CD4-positive, alpha-beta memory T cell (primary cell): Measurements from ENCODE around the gene RECK. TPM values are rescaled to one million over a fixed set of nuclear protein-coding genes. Genes with fewer than 3 reads are reported as not detected.
A peak's percentile ranks its signal among the peaks of the same experiment; 100 is the strongest.

Source experiments
- CTCF ChIA-PET: fragments of 350-600 bp; sonication (Branson Sonifier 250); formaldehyde crosslinking; loops from one replicate; lab custom pipeline; 2021; ENCODE audit warnings: inconsistent platforms; ENCODE audit not compliant: partially characterized antibody; lab: Charles Lee
- POLR2A ChIA-PET: fragments of 350-600 bp; sonication (Branson Sonifier 250); formaldehyde crosslinking; loops from one replicate; lab custom pipeline; 2021; ENCODE audit not compliant: partially characterized antibody; lab: Charles Lee
- DNase-seq, 5 donors: peaks; one replicate each; pipeline versions ENCODE4 v3.0.0 to v3.0.0-alpha.2; 2020 to 2022; ENCODE audit warnings: mixed read lengths in 1 of 5
- H3K27ac ChIP-seq: one replicate; pipeline ENCODE4 v1.7.0; 2013; ENCODE audit warnings: low read depth, low read length
- H3K27me3 ChIP-seq: 2 replicates; pipeline ENCODE4 v1.7.0; 2013; ENCODE audit warnings: mild to moderate bottlenecking, low read length, moderate library complexity; ENCODE audit not compliant: insufficient read depth
- H3K36me3 ChIP-seq: 2 replicates; pipeline ENCODE4 v1.7.0; 2013; ENCODE audit warnings: mild to moderate bottlenecking, low read length, moderate library complexity; ENCODE audit not compliant: insufficient read depth
- H3K4me1 ChIP-seq: 2 replicates; pipeline ENCODE4 v1.7.0; 2013; ENCODE audit warnings: mild to moderate bottlenecking, low read length, moderate library complexity; ENCODE audit not compliant: insufficient read depth
- H3K4me3 ChIP-seq, 2 donors: one replicate each; pipeline ENCODE4 v1.7.0; 2013; ENCODE audit warnings: low read length in 2 of 2, mild to moderate bottlenecking in 1 of 2
- H3K9me3 ChIP-seq, 2 donors: one replicate each; pipeline ENCODE4 v1.7.0; 2013; ENCODE audit warnings: low read length in 2 of 2, control low read depth in 1 of 2; ENCODE audit not compliant: control insufficient read depth in 1 of 2
- H3K27ac Mint-ChIP-seq, 7 donors: one replicate each; pipeline ENCODE4 v1.8.0; 2020 to 2021; ENCODE audit warnings: mixed read lengths in 7 of 7, mild to moderate bottlenecking in 6 of 7, inconsistent platforms in 3 of 7, moderate library complexity in 3 of 7
- H3K27me3 Mint-ChIP-seq, 2 donors: one replicate each; pipeline ENCODE4 v1.8.0; 2020 to 2021; ENCODE audit warnings: mixed read lengths in 2 of 2
- H3K36me3 Mint-ChIP-seq, 2 donors: one replicate each; pipeline ENCODE4 v1.8.0; 2020 to 2021; ENCODE audit warnings: mixed read lengths in 2 of 2, inconsistent platforms in 1 of 2, mild to moderate bottlenecking in 1 of 2
- H3K4me1 Mint-ChIP-seq, 4 donors: one replicate each; pipeline ENCODE4 v1.8.0; 2020 to 2021; ENCODE audit warnings: mixed read lengths in 4 of 4, mild to moderate bottlenecking in 1 of 4
- H3K4me3 Mint-ChIP-seq, 8 donors: one replicate each; pipeline ENCODE4 v1.8.0; 2020 to 2021; ENCODE audit warnings: mixed read lengths in 8 of 8, mild to moderate bottlenecking in 7 of 8, moderate library complexity in 6 of 8, inconsistent platforms in 3 of 8
- H3K9me3 Mint-ChIP-seq, 8 donors: one replicate each; pipeline ENCODE4 v1.8.0; 2020 to 2021; ENCODE audit warnings: mixed read lengths in 8 of 8, mild to moderate bottlenecking in 5 of 8, inconsistent platforms in 3 of 8, moderate library complexity in 1 of 8
- intact Hi-C: fragments of 100-400 bp; cut with micrococcal nuclease; formaldehyde crosslinking; loops from one replicate; pipeline ENCODE4 v1.15.1; 2023
- polyA plus RNA-seq, 2 donors: library from polyadenylated mRNA; unstranded; fragments of 300-500 nt; fragmentation: Illumina TruSeq; gene quantifications; one replicate each; pipeline ENCODE4 v1.2.3, GENCODE V29; 2021
- total RNA-seq, 2 experiments: library from RNA; stranded (reverse); gene quantifications; one replicate each; pipeline ENCODE4 v1.2.3, GENCODE V29; 2021

RECK gene
- total and polyA plus RNA-seq, 4 experiments from 2014 or later = 12.1 to 26.9 (median 14.4) TPM

DNA sequence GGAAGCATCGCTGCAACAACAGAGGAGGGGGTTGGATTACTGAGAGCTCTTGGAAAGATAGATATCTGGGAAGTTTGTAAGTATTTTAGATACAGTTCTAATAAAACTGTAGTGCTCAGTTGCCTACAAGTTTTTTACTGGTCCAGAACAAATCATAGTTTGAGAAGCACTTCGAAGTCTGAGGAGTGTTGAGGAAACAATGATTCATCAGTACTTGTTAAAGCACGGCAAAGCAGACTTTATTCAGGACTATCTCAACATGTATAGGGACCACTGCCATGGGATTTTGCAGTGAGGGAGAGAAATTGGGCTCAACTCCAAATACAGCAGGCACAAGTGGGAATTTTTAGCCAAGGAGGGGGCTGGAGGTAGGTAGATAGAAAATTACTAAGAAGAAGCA is 25.3 kb upstream of the RECK start:
- Mint-ChIP-seq H3K36me3 (peaks cover 0 to 4% of the 10 kb centered on the region in 2 donors), H3K27ac (no peak overlapping the region), H3K4me1 (peaks cover 14 to 17% (median 15%) of the 10 kb centered on the region in 4 donors), H3K27me3 (peaks cover 3 to 28% of the 10 kb centered on the region in 2 donors), H3K4me3 (no peak overlapping the region), H3K9me3 (peaks cover 0 to under 1% (median 0%) of the 10 kb centered on the region in 8 donors)
- CTCF ChIA-PET = interaction anchor here (0.7 to 6.1 kb wide), 4 partner anchors 11 to 317 kb away, joined by 3 to 116 read pairs (median 4); no protein-coding TSS in a partner anchor
- intact Hi-C loops = no loop called here
- POLR2A ChIA-PET = no interaction called here
- H3K4me1 ChIP-seq = peaks cover 3% of the 10 kb centered on the region
- H3K27ac ChIP-seq = no peak overlapping the region
- H3K36me3 ChIP-seq = no peaks in the 10 kb centered on the region
- H3K4me3 ChIP-seq = no peak overlapping the region
- no peaks in the 10 kb centered on the region for H3K9me3 ChIP-seq
- DNase-seq = no peak
- H3K27me3 ChIP-seq = no peaks in the 10 kb centered on the region

DNA sequence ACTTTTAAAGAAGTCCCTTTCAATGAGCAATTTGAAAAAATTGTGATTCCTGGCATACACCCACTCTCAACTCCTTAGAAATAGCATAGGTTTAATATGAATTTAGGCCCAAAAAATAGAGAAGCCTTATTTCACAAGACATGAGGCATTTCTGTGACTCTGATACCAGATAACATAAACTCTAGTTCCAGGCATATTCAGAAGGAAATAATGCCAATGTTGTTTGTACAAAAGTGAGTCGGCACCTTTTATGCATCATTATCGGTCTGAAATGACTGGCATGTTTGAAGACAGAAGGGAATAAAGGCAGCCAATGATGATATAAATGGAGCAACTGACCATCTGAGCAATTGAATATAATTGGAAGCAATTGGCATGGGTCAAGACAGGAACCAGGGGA is 19.4 kb upstream of the RECK start:
- Mint-ChIP-seq H3K4me3 (no peak overlapping the region), H3K36me3 (peaks cover 0 to 4% of the 10 kb centered on the region in 2 donors), H3K4me1 (no peaks in the 10 kb centered on the region), H3K27ac (no peak overlapping the region), H3K27me3 (peaks cover 3 to 17% of the 10 kb centered on the region in 2 donors), H3K9me3 (peaks cover 0 to 1% (median 0%) of the 10 kb centered on the region in 8 donors)
- POLR2A ChIA-PET = no interaction called here
- Histone ChIP-seq H3K4me1 (no peaks in the 10 kb centered on the region), H3K27me3 (no peaks in the 10 kb centered on the region), H3K36me3 (no peaks in the 10 kb centered on the region), H3K4me3 (no peak overlapping the region), H3K9me3 (no peaks in the 10 kb centered on the region), H3K27ac (no peak overlapping the region)
- CTCF ChIA-PET = no interaction called here
- DNase-seq = no peak
- intact Hi-C loops = no loop called here

DNA sequence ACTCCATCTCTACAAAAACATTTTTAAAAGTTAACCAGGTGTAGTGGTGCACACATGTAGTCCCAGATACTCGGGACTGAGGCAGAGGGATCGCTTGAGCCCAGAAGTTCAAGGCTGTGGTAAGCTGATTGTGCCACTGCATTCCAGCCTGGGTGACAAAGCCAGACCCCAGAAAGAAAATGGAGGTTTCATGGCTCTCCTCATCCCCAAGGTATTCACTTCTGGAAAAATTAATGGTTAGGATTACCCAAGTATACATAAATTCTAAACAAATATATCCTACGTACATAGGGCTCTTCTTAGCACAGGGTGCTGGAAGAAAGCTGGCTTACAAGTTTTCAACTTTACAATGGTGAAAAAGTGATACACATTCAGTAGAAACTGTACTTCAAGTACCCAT is 18.6 kb upstream of the RECK start:
- CTCF ChIA-PET = interaction anchor here (1.6 to 10.0 kb wide), 2 partner anchors 9 to 73 kb away, joined by 5 to 116 read pairs; no protein-coding TSS in a partner anchor
- POLR2A ChIA-PET = no interaction called here
- no peak overlapping the region for H3K27ac Mint-ChIP-seq
- no peak overlapping the region for H3K27ac ChIP-seq
- DNase-seq = no peak
- peaks cover 0 to 4% of the 10 kb centered on the region in 2 donors for H3K36me3 Mint-ChIP-seq
- peaks cover 0 to 1% (median 0%) of the 10 kb centered on the region in 8 donors for H3K9me3 Mint-ChIP-seq
- no peaks in the 10 kb centered on the region for H3K4me1 ChIP-seq
- H3K27me3 ChIP-seq = no peaks in the 10 kb centered on the region
- intact Hi-C loops = no loop called here
- no peaks in the 10 kb centered on the region for H3K4me1 Mint-ChIP-seq
- H3K9me3 ChIP-seq = no peaks in the 10 kb centered on the region
- peaks cover 3 to 15% of the 10 kb centered on the region in 2 donors for H3K27me3 Mint-ChIP-seq
- no peak overlapping the region for H3K4me3 ChIP-seq
- H3K4me3 Mint-ChIP-seq = no peak overlapping the region
- no peaks in the 10 kb centered on the region for H3K36me3 ChIP-seq

DNA sequence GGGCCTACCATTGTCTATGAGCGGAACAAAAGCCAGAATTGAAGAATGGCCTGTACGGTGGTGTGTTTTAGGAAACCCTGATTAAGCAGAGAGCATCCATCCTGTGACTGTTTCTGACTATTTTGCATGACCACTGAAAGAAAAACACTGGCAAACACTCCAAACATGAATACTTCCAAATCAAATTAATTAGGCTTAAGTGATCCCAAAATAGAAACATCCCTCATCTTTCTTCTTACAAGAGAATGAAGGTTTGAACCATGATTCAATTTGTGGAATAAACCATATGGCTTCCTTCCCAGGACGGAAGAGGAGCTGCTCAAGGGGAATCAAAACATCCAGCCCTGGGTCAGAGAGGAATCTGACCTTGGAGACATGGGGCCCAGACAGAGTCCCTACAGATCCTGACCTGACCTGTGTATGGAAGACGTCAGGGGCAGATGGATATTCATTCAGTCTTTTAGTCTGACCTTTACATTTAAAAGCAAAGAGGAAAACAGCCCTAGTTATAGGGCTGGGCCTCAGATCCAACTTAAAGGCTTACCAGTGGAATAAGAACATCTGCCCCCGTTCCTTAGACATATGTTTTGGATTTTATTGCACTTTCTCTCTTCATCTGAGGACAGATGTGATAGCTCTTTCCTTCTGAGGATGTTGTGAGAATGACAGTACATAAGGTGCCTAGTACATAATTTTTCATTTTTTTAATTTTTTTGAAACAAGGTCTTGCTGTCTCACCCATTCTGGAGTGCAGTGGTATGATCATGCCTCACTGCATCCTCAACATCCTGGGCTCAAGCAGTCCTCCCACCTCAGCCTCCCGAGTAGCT is 17.6 kb upstream of the RECK start:
- intact Hi-C loops = no loop called here
- POLR2A ChIA-PET = no interaction called here

DNA sequence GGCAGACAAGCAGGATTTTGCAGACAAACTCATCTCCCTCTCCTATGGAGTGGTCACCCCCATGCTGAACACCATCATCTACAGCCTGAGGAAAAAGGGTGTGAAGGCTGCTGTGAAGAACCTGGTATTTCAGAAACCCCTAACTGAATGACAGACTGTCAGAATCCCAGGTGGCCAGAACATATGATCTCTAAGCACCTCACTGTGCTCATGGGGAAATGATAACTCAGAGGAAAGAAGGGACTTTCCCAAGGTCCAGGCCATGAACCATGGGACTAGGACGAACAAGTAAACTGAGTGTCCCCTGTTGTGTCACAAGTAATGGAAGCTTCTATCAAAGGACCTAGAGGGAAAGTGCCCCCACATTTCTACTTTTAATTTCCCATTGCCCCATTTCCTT is 14.7 kb upstream of the RECK start:
- Mint-ChIP-seq H3K4me3 (no peak overlapping the region), H3K27me3 (peaks cover 0 to 10% of the 10 kb centered on the region in 2 donors), H3K27ac (no peak overlapping the region), H3K9me3 (peaks cover 0 to 1% (median 0%) of the 10 kb centered on the region in 8 donors), H3K36me3 (no peaks in the 10 kb centered on the region), H3K4me1 (peaks cover 0 to 2% (median under 1%) of the 10 kb centered on the region in 4 donors)
- H3K36me3 ChIP-seq = no peaks in the 10 kb centered on the region
- CTCF ChIA-PET = interaction anchor here (1.0 to 10.0 kb wide), 8 partner anchors 10 to 119 kb away, joined by 3 to 116 read pairs (median 22); partner anchors contain the start of gene RECK
- POLR2A ChIA-PET = no interaction called here
- DNase-seq = peak in 1 of 5 donors; percentile 13
- H3K27ac ChIP-seq = no peak overlapping the region
- intact Hi-C loops = loop anchor here (5.0 kb wide), 1 partner anchor 145 kb away; the partner anchor contains the start of gene CCIN
- peaks cover 4% of the 10 kb centered on the region for H3K27me3 ChIP-seq
- no peaks in the 10 kb centered on the region for H3K9me3 ChIP-seq
- H3K4me1 ChIP-seq = no peaks in the 10 kb centered on the region
- no peak overlapping the region for H3K4me3 ChIP-seq

More for the DNA sequence above, 17.6 kb upstream of the RECK start:
- H3K9me3 ChIP-seq = no peaks in the 10 kb centered on the region
- CTCF ChIA-PET = interaction anchor here (0.7 to 10.0 kb wide), 3 partner anchors 10 to 323 kb away, joined by 4 to 116 read pairs (median 5); no protein-coding TSS in a partner anchor
- Mint-ChIP-seq H3K36me3 (peaks cover 0 to 4% of the 10 kb centered on the region in 2 donors), H3K27ac (no peak overlapping the region), H3K9me3 (peaks cover 0 to 1% (median 0%) of the 10 kb centered on the region in 8 donors), H3K4me3 (no peak overlapping the region), H3K4me1 (peaks cover 0 to 2% (median under 1%) of the 10 kb centered on the region in 4 donors), H3K27me3 (peaks cover 3 to 15% of the 10 kb centered on the region in 2 donors)
- H3K4me1 ChIP-seq = no peaks in the 10 kb centered on the region
- no peak overlapping the region for H3K4me3 ChIP-seq
- H3K36me3 ChIP-seq = no peaks in the 10 kb centered on the region
- DNase-seq = no peak
- H3K27me3 ChIP-seq = no peaks in the 10 kb centered on the region
- no peak overlapping the region for H3K27ac ChIP-seq

DNA sequence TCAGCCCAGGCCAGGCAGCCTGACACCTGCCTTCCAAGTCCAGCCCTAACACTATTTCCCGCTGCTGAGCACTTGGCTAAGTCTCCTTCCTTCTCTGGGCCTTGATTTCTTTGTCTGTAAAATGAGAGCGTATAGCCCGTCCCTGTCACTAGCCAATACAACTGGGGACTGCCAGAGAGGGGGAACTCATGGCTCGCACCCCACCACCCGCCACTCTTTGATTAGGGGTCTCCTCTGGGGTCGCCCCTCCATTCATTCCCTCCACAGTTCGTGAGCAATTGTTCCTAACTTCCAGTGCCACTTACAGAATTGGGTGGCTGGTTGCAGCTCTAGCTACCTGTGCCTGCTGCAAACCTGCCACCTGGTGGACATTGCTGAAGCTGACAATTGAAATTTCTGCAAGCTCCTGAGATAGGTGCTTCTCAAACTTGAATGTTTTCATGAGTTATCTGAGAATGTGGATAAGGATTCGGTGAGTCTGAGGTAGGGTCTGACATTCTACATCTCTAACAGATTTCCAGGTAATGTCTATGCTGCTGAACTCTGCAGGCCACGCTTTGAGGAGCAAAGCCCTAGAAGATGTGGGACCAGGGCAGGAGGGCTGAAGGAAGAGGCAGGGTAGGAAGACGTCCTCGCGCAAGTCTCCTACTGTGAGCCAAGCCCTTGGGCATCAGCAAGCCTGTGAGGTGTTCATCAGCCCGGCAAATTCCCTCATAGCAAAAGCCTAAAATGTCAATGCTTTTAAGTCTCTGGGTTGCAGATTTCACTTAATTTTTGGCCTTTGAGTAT is 13.3 kb upstream of the RECK start:
- H3K27ac ChIP-seq = no peak overlapping the region
- DNase-seq = peak; percentile 62 to 66 (median 64)
- H3K9me3 ChIP-seq = no peaks in the 10 kb centered on the region
- peaks cover 0 to 2% (median under 1%) of the 10 kb centered on the region in 4 donors for H3K4me1 Mint-ChIP-seq
- H3K27me3 ChIP-seq = peaks cover 4% of the 10 kb centered on the region
- H3K4me3 ChIP-seq = no peak overlapping the region
- H3K36me3 Mint-ChIP-seq = no peaks in the 10 kb centered on the region
- H3K27ac Mint-ChIP-seq = no peak overlapping the region
- no peaks in the 10 kb centered on the region for H3K4me1 ChIP-seq
- ChIA-PET POLR2A (no interaction called here), CTCF (interaction anchor here (0.6 to 10.0 kb wide), 28 partner anchors 9 to 233 kb away, joined by 3 to 116 read pairs (median 5); partner anchors contain the start of gene RECK)
- intact Hi-C loops = loop anchor here (1.0 to 5.0 kb wide), 4 partner anchors 15 to 144 kb away; partner anchors contain the start of gene CCIN
- no peaks in the 10 kb centered on the region for H3K36me3 ChIP-seq
- H3K9me3 Mint-ChIP-seq = no peaks in the 10 kb centered on the region
- no peak overlapping the region for H3K4me3 Mint-ChIP-seq
- H3K27me3 Mint-ChIP-seq = peaks cover 0 to 12% of the 10 kb centered on the region in 2 donors
